Adrenal gland (tissue), 5 donors: Measurements from ENCODE around the gene LAG3.

Experiments
- CTCF ChIP-seq, 6 experiments: fragments of 450-650 bp in 4 of 6; fragments of 200-600 bp in 2 of 6; sonication (generic) in 1 of 6; IDR thresholded peaks; 1 replicate in 5 of 6; 2 replicates in 1 of 6; pipeline versions ENCODE4 v1.5.1 to v1.8.0; 2016 to 2021; ENCODE audit warnings: antibody characterized with exemption in 6 of 6, mild to moderate bottlenecking in 2 of 6, moderate library complexity in 1 of 6
- POLR2A ChIP-seq, 2 donors: fragments of 450-650 bp; IDR thresholded peaks; one replicate each; pipeline ENCODE4 v1.6.1; 2017; ENCODE audit warnings: antibody characterized with exemption in 2 of 2, mild to moderate bottlenecking in 2 of 2, moderate library complexity in 1 of 2
- donor health status: DM: no; HTN: no; CAD: no.

GRCh38 chr12:6807170-6807569 lies 34.9 kb downstream of the LAG3 start:
- TF ChIP-seq CTCF (IDR thresholded peaks at IDR 0.05) = no peak
- TF ChIP-seq POLR2A (IDR thresholded peaks at IDR 0.05) = no peak
